ENCODE measurements around the gene RABEP1.

The RABEP1 gene

GRCh38 chr17:5365831-5366230, 83.7 kb downstream of the RABEP1 start:
- Histone ChIP-seq H3K36me3 (replicated peaks) (peaks cover 28% of the 10 kb centered on the region), H3K27me3 (replicated peaks) (no peaks in the 10 kb centered on the region), H3K27ac (no peak overlapping the region), H3K4me3 (ENCODE audit: low read depth, low read length) (no peak overlapping the region)
- in situ Hi-C loops (cut with HindIII; ENCODE audit: low pct_ligation_motif_present, low sequenced_read_pairs), result no loop called here
- TF ChIP-seq, protein P1, sequence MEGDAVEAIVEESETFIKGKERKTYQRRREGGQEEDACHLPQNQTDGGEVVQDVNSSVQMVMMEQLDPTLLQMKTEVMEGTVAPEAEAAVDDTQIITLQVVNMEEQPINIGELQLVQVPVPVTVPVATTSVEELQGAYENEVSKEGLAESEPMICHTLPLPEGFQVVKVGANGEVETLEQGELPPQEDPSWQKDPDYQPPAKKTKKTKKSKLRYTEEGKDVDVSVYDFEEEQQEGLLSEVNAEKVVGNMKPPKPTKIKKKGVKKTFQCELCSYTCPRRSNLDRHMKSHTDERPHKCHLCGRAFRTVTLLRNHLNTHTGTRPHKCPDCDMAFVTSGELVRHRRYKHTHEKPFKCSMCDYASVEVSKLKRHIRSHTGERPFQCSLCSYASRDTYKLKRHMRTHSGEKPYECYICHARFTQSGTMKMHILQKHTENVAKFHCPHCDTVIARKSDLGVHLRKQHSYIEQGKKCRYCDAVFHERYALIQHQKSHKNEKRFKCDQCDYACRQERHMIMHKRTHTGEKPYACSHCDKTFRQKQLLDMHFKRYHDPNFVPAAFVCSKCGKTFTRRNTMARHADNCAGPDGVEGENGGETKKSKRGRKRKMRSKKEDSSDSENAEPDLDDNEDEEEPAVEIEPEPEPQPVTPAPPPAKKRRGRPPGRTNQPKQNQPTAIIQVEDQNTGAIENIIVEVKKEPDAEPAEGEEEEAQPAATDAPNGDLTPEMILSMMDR (IDR thresholded peaks at IDR 0.05; ENCODE audit: low read depth, low read length, missing control alignments), result no peak
- DNase-seq, result no peak

GRCh38 chr17:5370411-5370810, 88.3 kb downstream of the RABEP1 start:
- H3K27me3 ChIP-seq (replicated peaks), result no peaks in the 10 kb centered on the region
- no peak for DNase-seq
- H3K27ac ChIP-seq, result no peak overlapping the region
- in situ Hi-C loops (cut with HindIII; ENCODE audit: low pct_ligation_motif_present, low sequenced_read_pairs), result no loop called here
- TF ChIP-seq, protein P1 (IDR thresholded peaks at IDR 0.05; ENCODE audit: low read depth, low read length, missing control alignments), result no peak
- H3K36me3 ChIP-seq (replicated peaks), result peaks cover 40% of the 10 kb centered on the region
- no peak overlapping the region for H3K4me3 ChIP-seq (ENCODE audit: low read depth, low read length)

- in situ Hi-C loops (cut with HindIII; ENCODE audit: low pct_ligation_motif_present, low sequenced_read_pairs), result no loop called here
- H3K27ac ChIP-seq, result no peak overlapping the region
- peaks cover 49% of the 10 kb centered on the region for H3K36me3 ChIP-seq (replicated peaks)
- H3K27me3 ChIP-seq (replicated peaks), result no peaks in the 10 kb centered on the region
- H3K4me3 ChIP-seq (ENCODE audit: low read depth, low read length), result no peak overlapping the region
- DNase-seq, result no peak
- TF ChIP-seq, protein P1 (IDR thresholded peaks at IDR 0.05; ENCODE audit: low read depth, low read length, missing control alignments), result no peak
Measured at GRCh38 chr17:5373112-5373511, 91.0 kb downstream of the RABEP1 start.

GRCh38 chr17:5378566-5379207, 96.6 kb downstream of the RABEP1 start:
- DNase-seq, result no peak
- H3K4me3 ChIP-seq (ENCODE audit: low read depth, low read length), result no peak overlapping the region
- H3K27me3 ChIP-seq (replicated peaks), result no peaks in the 10 kb centered on the region
- TF ChIP-seq, protein P1 (IDR thresholded peaks at IDR 0.05; ENCODE audit: low read depth, low read length, missing control alignments), result no peak
- H3K27ac ChIP-seq, result no peak overlapping the region
- in situ Hi-C loops (cut with HindIII; ENCODE audit: low pct_ligation_motif_present, low sequenced_read_pairs), result no loop called here
- H3K36me3 ChIP-seq (replicated peaks), result peaks cover 77% of the 10 kb centered on the region

DNA sequence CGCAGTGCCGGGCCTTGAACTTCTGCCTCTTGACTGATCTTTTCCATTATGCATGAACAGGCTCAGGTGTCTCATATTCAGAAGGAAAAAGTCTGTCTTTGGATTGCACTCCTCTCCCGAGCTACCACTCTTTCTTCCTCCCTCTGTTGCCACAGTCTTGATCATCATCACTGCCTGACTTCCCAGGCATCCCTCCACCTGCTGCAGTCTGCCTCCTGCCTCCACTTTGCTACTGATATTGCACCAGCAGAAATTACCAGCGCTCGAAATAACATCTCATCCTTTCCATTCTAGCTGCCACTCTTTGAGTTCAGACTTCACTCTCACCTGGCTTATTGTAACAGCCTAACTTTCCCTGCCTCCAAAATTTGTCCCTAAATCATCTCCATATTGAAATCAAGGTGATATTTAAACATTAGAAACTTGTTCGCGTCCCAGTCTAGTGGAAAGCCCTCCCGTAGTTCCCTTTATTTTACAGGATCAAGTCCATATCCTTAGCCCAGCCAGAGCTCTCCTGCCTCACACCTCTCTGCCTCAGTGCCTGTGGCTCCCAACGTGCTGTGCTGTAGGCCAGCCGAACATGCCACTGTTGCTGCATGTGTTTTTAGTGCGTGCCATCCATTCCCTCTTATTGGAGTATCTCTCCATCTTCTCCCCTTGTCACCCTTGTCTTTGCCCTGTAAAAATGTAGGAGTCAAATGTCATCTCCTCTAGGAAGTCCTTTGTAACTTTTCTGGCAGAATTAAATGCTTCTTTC, 97.4 kb downstream of the RABEP1 start:
- DNase-seq, result no peak
- peaks cover 71% of the 10 kb centered on the region for H3K36me3 ChIP-seq (replicated peaks)
- in situ Hi-C loops (cut with HindIII; ENCODE audit: low pct_ligation_motif_present, low sequenced_read_pairs), result no loop called here

More for the DNA sequence above, 97.4 kb downstream of the RABEP1 start:
- Histone ChIP-seq H3K27me3 (replicated peaks) (no peaks in the 10 kb centered on the region), H3K4me3 (ENCODE audit: low read depth, low read length) (no peak overlapping the region), H3K27ac (no peak overlapping the region)
- TF ChIP-seq, protein P1 (IDR thresholded peaks at IDR 0.05; ENCODE audit: low read depth, low read length, missing control alignments), result no peak

All from brain microvascular endothelial cell (primary cell).